AG09319 (cell line): ENCODE measurements around the gene GAPDHS.

Source experiments
- DNase-seq: peaks from one replicate; pipeline ENCODE4 v3.0.0-alpha.2; 2010; ENCODE audit warnings: low read depth; ENCODE audit errors: extremely low read depth
- TF ChIP-seq, protein P1 (sequence below): IDR thresholded peaks from 2 replicates; pipeline ENCODE4 v1.5.1; 2011; ENCODE audit warnings: low read depth, mild to moderate bottlenecking, inconsistent platforms, low read length, moderate library complexity

The GAPDHS gene

DNA sequence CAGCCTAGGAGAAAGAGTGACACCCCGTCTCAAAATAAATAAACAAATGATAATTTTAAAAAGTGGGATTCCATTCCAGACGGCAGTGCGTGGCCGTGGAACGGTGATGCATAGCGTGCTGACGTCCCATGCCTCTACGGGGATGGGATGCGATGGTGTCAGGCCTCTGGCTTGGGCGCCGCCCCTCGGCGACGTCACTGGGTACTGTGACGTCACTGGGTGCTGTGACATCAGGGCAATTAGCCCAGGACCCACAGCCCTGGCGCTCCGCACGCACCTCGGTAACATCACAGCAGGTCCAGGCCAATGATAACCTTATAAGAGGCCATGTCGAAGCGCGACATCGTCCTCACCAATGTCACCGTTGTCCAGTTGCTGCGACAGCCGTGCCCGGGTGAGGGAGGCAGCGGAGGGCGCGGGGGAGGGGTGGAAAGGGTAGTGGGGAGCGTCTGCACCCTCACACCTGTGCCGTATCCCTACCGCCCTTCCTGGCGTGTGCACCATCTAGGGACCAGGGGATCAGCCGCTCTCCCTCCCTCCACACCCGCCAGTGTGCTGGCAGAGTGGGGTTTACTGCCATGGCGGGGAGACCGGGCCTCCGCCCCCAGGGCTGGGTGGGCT is at the start of gene GAPDHS:
TSS of gene GAPDHS (plus strand) at position 256 of the 621 bp plus-strand sequence. CDS start at position 328, 72 bp downstream.
- no peak for DNase-seq
- TF ChIP-seq, protein P1, sequence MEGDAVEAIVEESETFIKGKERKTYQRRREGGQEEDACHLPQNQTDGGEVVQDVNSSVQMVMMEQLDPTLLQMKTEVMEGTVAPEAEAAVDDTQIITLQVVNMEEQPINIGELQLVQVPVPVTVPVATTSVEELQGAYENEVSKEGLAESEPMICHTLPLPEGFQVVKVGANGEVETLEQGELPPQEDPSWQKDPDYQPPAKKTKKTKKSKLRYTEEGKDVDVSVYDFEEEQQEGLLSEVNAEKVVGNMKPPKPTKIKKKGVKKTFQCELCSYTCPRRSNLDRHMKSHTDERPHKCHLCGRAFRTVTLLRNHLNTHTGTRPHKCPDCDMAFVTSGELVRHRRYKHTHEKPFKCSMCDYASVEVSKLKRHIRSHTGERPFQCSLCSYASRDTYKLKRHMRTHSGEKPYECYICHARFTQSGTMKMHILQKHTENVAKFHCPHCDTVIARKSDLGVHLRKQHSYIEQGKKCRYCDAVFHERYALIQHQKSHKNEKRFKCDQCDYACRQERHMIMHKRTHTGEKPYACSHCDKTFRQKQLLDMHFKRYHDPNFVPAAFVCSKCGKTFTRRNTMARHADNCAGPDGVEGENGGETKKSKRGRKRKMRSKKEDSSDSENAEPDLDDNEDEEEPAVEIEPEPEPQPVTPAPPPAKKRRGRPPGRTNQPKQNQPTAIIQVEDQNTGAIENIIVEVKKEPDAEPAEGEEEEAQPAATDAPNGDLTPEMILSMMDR = no peak

DNA sequence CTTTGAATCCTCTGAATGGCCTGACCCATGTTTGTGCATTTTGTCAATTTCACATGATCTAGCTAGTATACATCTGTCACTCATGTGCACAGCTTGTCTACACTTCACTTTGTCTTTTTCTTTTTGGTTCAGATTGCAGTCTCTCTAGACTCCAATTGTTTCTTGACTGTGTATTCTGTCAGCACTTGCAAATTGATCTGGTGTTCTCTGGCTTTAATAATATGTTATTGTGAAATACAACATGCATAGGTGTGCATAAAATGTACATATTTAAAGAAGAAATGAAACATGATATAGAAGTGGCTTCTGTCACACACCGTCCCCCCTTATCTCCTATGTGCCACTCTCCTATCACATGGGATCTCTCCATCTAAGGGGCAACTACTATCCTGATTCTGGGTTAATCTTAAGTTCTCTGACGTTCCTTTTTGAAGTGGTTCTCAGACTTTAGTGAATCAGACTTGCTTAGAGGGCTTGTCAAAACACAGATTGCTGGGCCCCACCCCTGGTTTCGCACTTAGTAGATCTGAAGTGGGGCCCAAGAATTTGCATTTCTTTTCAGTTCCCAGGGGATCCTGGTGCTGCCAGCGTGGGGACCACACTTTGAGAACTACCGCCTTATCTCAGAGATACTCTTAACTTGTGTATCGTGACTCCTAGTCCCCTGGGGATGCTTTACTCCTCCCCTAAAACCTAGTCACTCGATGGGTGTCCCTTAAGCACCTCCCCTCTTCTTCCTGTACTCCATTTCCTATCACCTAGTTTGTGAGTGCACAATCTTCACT is 48.8 kb upstream of the GAPDHS start:
- TF ChIP-seq, protein P1 = no peak
- no peak for DNase-seq

DNA sequence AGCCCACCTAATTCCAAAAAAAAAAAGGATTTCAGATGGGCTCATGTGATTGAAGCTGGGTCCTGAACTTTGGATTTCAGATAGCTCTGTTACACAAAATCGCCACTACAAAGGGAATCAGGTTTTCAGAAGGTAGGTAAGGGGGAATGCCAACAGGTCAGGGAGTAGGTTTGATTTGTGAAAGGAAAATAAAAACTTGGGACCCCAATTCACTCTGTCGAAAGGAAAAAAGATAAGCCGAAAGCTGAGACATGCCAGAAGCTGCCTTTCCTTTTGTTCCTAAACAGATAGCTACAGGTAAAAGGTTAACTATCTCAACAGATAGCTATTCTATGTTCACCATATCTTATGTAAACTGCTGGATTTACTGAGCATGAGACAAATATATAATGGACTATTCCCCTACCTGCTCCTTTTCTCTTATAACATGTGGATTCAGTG is 47.0 kb upstream of the GAPDHS start:
- TF ChIP-seq, protein P1 = no peak
- DNase-seq = no peak

DNA sequence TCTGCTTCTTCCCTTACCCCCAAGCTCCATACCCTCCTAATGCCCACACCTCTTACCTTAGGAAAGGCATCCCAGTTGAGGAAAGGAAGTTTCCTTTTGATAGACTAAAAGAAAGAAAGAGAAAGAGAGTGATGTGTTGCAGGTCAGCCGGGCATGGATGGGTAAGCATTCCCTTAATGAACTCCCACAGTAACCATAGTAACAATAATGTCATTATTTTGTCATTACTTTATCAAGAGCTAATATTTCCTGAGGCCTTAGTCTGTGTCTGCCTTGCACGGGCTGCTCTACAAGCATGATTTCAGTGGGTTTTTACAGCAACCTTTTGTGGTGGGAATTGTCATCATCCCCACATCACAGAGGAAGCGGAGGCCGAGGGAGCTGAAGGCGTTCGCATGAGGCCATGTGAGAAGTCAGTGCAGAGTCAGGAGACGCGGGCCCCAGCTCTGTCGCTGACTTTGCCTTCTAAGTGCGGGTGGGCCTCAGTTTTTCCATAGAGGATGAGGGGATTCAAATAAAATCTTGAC is 45.5 kb upstream of the GAPDHS start:
- TF ChIP-seq, protein P1 = no peak
- DNase-seq = no peak

DNA sequence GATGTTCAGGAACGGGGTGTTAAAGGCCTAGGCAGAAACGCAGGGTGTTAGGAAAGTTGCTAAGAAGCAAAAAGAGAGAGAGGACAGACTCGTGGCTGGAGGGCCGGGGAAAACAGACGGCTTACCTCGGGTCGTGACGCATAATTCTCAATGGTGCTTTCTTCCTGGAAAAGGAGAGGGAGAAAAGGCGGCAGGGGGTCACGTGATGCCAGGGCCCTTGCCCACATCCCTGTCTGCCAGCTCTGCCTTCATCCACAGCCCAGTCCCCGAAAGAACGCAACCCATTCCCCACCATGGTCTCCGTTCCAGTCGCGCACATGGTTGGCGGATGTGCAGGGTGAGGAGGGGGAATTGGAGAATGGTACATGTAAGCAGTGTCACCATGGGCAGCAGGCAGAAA is 44.6 kb upstream of the GAPDHS start:
- TF ChIP-seq, protein P1 = no peak
- no peak for DNase-seq

DNA sequence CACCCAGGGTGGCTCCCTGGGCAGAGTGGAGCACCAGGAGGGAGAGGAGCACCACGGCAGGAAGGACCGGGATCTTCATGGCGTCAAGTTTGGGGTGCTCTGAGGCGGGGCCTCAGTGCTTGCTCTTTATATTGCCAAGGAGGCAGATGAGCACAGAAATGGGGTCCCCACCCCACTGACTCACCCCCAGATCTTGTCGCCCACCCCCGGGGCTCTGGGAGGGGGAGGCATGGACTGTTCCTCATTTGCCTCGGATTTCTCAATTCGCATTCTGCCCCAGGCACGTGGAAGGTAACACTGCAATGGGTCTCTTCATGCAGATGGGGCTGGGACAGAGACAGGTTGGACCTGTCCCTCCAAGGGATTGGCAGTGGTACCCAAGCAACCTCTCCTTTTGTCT is 42.9 kb upstream of the GAPDHS start, which contains the start of gene KRTDAP:
TSS of gene KRTDAP (minus strand) at position 101 of the 400 bp plus-strand sequence. CDS start at position 79, 22 bp downstream.
- TF ChIP-seq, protein P1 = no peak
- no peak for DNase-seq

DNA sequence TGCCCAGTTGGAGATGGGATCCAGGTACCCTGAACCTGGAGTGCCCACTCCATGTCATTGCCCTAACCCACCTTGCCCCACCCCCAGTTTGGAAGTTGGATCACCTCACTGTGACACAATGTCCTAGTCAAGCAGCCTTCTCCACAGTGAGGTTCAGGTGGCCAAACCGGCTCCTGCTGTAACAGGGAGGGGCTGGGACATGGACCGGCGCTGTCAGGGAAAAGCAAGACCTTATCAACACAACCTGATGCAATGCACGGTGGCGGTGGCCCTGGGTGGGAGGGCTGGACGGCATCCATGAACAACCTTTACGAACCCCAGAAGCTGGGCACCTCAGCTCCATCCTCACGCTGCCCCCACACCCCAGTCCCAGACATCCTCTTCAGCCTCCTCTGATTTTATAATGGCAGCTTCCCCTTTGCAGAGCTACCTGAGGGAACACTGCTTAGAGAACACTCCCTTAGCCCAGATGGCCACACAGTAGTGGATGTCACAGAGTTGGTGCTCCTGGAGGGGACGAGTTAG is 41.4 kb upstream of the GAPDHS start:
- TF ChIP-seq, protein P1 = no peak
- DNase-seq = no peak
